GM21619 (cell line): ENCODE measurements around the gene DCAF5.
"Not testable (repeated sequence)": the region's sequence is repeated elsewhere in the genome, so short reads cannot be mapped to it uniquely, and the experiment has no call there.

ENCODE experiments used
- ATAC-seq: cut with Tn5 transposase; IDR thresholded peaks from one replicate; pipeline ENCODE4 v1.9.1; 2021; ENCODE audit not compliant: unreplicated experiment

The DCAF5 gene

DNA sequence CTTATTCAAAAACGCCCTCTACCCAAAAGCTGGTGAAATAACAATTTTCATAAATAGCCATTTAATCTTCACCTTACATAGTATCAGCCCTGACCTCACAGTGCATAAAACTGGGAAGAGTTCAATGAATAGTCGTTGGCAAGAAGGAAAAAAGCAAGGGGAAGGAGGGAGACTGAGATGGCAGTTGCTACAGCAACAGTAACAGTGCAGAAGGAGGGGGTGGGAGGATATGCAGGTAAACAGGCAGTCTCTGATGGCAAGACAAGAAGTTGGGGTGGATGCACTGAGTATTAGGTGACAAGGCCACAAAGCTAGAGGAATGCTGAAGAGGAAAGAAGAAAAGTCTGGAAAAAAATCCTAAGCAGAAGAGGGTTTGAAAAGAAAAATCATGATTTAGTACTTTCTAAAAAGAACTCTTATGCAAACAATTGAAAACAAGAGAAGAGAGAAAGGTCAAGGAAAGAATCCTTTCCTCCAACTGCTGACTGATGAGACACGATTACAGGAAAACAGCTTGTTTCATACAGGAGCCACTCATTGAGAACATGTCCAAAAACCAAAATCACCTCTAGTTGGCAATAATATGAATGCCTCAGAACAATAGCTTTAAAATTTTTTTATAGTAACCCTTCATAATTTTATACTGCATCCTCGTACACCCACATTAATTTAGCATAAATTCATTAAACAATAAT is 56.0 kb downstream of the DCAF5 start:
- no peak for ATAC-seq

DNA sequence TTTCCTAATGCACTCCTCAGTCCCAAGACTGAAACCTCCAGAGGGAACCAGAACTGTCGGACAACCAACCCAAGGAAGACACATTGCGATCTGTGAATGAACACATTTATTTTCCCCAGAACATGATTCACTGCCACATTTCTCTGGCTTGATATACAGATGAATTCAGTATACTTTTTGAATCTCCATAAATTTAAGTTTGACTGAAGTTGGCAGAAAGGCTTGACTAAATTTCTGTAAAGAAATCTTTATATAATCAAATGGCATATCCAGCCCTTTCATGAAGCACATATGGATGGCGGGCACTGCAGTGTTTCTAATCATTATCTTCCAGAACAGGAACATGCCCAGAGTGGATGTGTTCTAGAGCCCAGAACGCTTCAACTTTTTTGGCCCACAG is 56.7 kb downstream of the DCAF5 start:
- ATAC-seq, result no peak

DNA sequence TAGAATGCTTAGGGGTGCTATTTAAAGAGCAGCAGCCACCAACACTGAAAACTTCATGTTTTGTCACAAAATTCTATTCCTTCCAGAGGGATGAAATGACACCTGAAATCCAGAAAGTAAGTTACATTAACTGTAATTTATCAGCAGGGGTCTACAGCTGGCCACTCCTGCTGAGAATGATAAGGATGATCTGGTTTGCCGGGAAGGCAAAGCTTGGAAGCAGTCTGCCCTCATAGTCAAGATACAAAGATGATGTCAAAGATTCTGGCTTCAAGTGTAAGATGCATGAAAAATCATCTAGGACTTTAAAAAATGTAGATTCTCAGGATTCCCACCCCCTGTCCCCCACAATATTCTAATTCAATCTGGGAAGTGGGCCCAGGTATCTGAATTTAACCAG is 58.4 kb downstream of the DCAF5 start:
- ATAC-seq, result no peak

GRCh38 chr14:69093631-69094421 is 59.1 kb downstream of the DCAF5 start:
- ATAC-seq, result no peak

GRCh38 chr14:69092840-69093422 is 60.0 kb downstream of the DCAF5 start:
- no peak for ATAC-seq

DNA sequence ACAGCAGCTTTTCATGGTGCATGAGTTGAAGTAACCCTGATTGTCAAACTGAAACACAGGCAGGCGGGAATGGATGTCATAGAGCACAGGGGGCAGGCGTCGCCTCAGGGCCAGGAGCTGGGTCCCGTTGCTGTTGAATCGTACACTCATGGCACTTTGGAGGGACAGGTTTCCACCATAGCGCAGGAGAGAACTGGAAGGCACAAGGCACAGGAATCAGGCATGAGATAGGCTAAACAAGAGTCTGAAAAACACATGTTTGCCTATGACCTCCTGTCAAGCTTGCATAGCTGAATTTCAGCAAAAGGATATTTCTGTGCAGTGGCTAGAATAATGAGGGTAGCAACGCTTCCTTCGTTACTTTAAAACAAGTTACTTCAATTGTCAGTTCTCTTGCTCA is 61.2 kb downstream of the DCAF5 start:
- ATAC-seq, result no peak

GRCh38 chr14:69091006-69091405 is 61.9 kb downstream of the DCAF5 start:
- no peak for ATAC-seq

DNA sequence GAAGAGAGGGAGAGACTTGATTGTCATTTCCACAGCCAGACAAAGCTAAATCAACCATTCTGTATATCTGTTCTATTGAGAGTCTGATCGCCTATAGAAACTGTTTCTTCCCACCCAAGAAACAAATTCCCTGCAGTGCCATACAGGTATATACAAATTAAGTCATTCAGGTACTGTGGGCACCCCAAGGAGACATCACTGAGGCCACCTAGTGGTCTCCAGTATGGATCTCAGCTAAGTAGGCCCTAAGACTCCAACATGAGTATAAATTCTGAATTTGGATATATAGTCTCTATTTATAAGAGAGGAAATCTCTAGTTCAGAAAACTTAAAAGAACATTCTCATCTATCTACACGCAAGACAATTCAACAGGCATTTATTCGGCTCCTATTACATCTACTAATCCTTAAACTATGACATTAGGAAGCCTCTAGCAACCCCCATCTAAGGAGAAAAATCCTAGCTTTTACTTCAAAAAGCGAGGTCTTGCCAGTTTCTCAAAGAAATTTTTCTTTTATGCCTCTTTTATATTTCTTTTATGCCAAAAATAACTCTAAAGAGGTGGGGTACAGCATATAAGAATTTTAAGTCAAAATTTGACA is 62.6 kb downstream of the DCAF5 start:
- ATAC-seq, result no peak

DNA sequence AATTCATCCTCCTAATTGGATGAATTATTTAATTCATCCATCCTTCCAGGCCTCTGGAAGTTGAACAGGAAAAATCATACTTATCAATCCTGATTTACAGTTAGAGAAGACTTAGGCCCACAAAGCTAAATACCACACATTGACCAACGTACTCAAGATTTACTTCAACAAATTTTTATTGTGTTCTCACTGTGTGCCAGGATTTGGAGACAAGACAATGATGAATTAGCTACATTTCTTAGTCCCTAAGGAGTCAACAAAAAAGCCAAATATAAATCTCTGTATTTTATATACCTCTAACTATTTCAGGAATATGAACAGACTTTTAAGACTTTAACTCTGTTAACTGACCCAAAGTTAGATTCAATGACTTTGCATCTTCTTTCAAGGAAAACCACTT is 63.9 kb downstream of the DCAF5 start:
- no peak for ATAC-seq

- ATAC-seq, result no peak
These were observed 64.3 kb downstream of the DCAF5 start for GRCh38 chr14:69088586-69088985.

GRCh38 chr14:69087061-69087461 is 65.9 kb downstream of the DCAF5 start:
- no peak for ATAC-seq

DNA sequence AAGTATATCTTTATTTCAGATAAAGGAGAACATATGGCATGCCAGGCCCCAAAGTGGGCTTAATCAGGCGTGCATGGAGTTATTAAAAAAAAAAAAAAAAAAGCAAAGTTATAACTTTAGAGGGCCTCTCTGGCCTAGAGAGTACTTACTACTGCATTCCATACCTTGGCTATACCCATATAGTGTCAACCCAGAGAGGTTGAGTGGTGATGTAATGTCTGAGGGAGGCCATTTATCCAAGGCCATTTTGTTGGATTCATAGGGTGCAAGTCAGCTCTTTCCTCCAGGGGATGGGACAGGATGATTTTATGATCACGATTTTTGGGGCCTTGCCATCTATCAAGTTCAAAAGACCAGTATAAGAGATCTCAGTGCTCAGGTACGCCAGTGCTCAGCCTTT is 66.4 kb downstream of the DCAF5 start:
- ATAC-seq, result no peak

DNA sequence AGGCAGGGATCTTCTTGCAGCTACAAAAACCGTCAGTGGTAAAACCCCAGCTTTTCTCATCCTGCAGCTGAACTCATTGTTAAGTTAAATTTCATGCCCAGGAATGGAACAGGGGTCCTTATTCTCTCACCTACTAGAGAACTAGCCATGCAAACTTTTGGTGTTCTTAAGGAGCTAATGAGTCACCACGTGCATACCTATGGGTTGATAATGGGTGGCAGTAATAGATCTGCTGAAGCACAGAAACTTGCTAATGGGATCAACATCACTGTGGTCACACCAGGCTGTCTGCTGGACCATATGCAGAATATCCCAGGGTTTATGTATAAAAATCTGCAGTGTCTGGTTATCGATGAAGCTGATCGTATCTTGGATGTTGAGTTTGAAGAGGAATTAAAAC is 68.9 kb downstream of the DCAF5 start:
- no peak for ATAC-seq

- no peak for ATAC-seq
These were observed 69.7 kb downstream of the DCAF5 start for GRCh38 chr14:69083181-69083580.

- no peak for ATAC-seq
These were observed 71.6 kb downstream of the DCAF5 start for GRCh38 chr14:69081271-69081670.

GRCh38 chr14:69079747-69080146 is 73.2 kb downstream of the DCAF5 start:
- ATAC-seq, result no peak

GRCh38 chr14:69079188-69079742 is 73.7 kb downstream of the DCAF5 start:
- ATAC-seq, result no peak

GRCh38 chr14:69077841-69078240 is 75.1 kb downstream of the DCAF5 start:
- no peak for ATAC-seq

DNA sequence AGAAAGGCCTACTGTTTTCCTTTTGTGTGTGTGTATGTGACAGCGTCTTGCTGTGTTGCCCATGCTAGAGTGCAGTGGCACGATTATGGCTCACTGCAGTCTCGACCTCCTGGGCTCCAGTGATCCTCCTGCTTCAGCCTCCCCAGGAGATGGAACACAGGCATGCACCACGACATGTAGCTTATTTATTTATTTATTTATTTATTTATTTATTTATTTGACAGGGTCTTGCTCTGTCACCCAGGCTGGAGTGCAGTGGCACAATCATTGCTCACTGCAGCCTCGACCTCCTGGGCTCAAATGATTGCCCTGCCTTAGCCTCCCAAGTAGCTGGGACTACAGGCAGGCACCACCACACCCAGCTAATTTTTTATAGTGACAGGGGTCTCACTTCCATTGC is 75.7 kb downstream of the DCAF5 start:
- not testable (repeated sequence) for ATAC-seq

- no peak for ATAC-seq
These were observed 76.6 kb downstream of the DCAF5 start for GRCh38 chr14:69076341-69076740.

GRCh38 chr14:69073915-69074314 is 79.0 kb downstream of the DCAF5 start:
- ATAC-seq, result no peak

GRCh38 chr14:69073429-69073828 is 79.5 kb downstream of the DCAF5 start:
- ATAC-seq, result no peak
